ENCODE measurements around the gene RFX2. TPM values are rescaled to one million over a fixed set of nuclear protein-coding genes. Genes with fewer than 3 reads are reported as not detected.

Gene RFX2
- total and polyA plus RNA-seq, 4 donors: 0.67 to 5.1 (median 2.8) TPM

- 97% methylated on average over 26 of the region's 26 CpGs for WGBS
- no peak for TF ChIP-seq SP1 (IDR thresholded peaks at IDR 0.05)
- TF ChIP-seq MAX (IDR thresholded peaks at IDR 0.05): no peak
- TF ChIP-seq ATF3 (IDR thresholded peaks at IDR 0.05): no peak
- TF ChIP-seq TAF1 (conservative IDR thresholded peaks at IDR 0.05): no peak
- TF ChIP-seq CTCF (IDR thresholded peaks at IDR 0.05; ENCODE audit: low read depth, low read length, missing input control): no peak
- TF ChIP-seq GABPA (IDR thresholded peaks at IDR 0.05 in 1 of 2, conservative IDR thresholded peaks at IDR 0.05 in 1 of 2): no peak
- no peak for TF ChIP-seq REST (IDR thresholded peaks at IDR 0.05)
- TF ChIP-seq HNF4G (IDR thresholded peaks at IDR 0.05): no peak
- TF ChIP-seq RAD21 (IDR thresholded peaks at IDR 0.05): no peak
- TF ChIP-seq EGR1 (IDR thresholded peaks at IDR 0.05; ENCODE audit: low read depth in 2 of 2): no peak
- TF ChIP-seq ZBTB33 (IDR thresholded peaks at IDR 0.05): no peak
- TF ChIP-seq HNF4A (conservative IDR thresholded peaks at IDR 0.05): no peak
- TF ChIP-seq YY1 (IDR thresholded peaks at IDR 0.05): no peak
- TF ChIP-seq FOXA1 (IDR thresholded peaks at IDR 0.05): no peak
- H3K9me3 ChIP-seq (ENCODE audit: control insufficient read depth in 4 of 4, low read length in 3 of 4): no peaks in the 10 kb centered on the region
- H3K36me3 ChIP-seq (ENCODE audit: control insufficient read depth in 4 of 4, insufficient read depth in 3 of 4, low read depth in 1 of 4, low read length in 3 of 4): no peaks in the 10 kb centered on the region
- H3K27ac ChIP-seq (ENCODE audit: low read depth in 1 of 2, low read length in 2 of 2): no peak overlapping the region
- H3K4me3 ChIP-seq (ENCODE audit: low read depth in 1 of 3, low read length in 3 of 3): no peak overlapping the region
- H3K27me3 ChIP-seq (ENCODE audit: control insufficient read depth in 4 of 4, insufficient read depth in 4 of 4, low read length in 3 of 4): no peaks in the 10 kb centered on the region
- H3K9ac ChIP-seq (ENCODE audit: low read depth in 1 of 2, low read length in 2 of 2): no peak overlapping the region
- H3K4me1 ChIP-seq (ENCODE audit: control insufficient read depth in 4 of 4, insufficient read depth in 4 of 4, low read length in 3 of 4): peaks cover 2 to 11% (median 8%) of the 10 kb centered on the region in 4 donors
- no peak for DNase-seq (ENCODE audit: low spot score)
These were observed 94.3 kb downstream of the RFX2 start for GRCh38 chr19:6015841-6016545.
